IMR-90 (cell line): ENCODE data around the gene FOXP4. TPM values are rescaled to one million over a fixed set of nuclear protein-coding genes. Genes with fewer than 3 reads are reported as not detected.

Source experiments
- ATAC-seq: fragments of 200-7000 bp; cut with Tn5 transposase; 2 replicates; pipeline ENCODE4 v1.9.1; 2020; ENCODE audit warnings: low read depth, mild to moderate bottlenecking, moderate library complexity
- BruUV-seq: library from RNA; stranded (reverse); fragments of 400-500 nt; replicated peaks from 2 replicates; lab custom pipeline; 2021; lab: Mats Ljungman, UMichigan
- CTCF ChIA-PET: fragments of 300-600 bp; formaldehyde crosslinking; extraction: SDS; loops from one replicate; lab custom pipeline; 2021; ENCODE audit warnings: antibody characterized with exemption; lab: Yijun Ruan, JAX
- POLR2A ChIA-PET: fragments of 300-600 bp; sonication (Branson Sonifier 250); formaldehyde crosslinking; loops from one replicate; lab custom pipeline; 2022; ENCODE audit warnings: antibody characterized with exemption; ENCODE audit not compliant: unreplicated experiment; lab: Charles Lee
- DNase-seq: peaks from one replicate; pipeline ENCODE4 v3.0.0; 2013
- H2AFZ ChIP-seq: replicated peaks from 2 replicates; pipeline ENCODE3; 2013; ENCODE audit warnings: low read length, mild to moderate bottlenecking; ENCODE audit not compliant: poor library complexity
- H2AK5ac ChIP-seq: 2 replicates; pipeline ENCODE4 v1.6.1; 2013; ENCODE audit warnings: low read depth, low read length, inconsistent platforms
- H2AK9ac ChIP-seq: replicated peaks from 2 replicates; pipeline ENCODE3; 2013; ENCODE audit warnings: mild to moderate bottlenecking, low read depth, low read length, moderate library complexity; ENCODE audit not compliant: poor library complexity
- H2BK120ac ChIP-seq: 2 replicates; pipeline ENCODE4 v1.6.1; 2013; ENCODE audit warnings: low read depth, low read length, inconsistent platforms
- H2BK15ac ChIP-seq: 3 replicates; pipeline ENCODE4 v1.6.1; 2013; ENCODE audit warnings: low read depth, low read length, inconsistent platforms
- H2BK20ac ChIP-seq: 2 replicates; pipeline ENCODE4 v1.6.1; 2013; ENCODE audit warnings: low read depth, mild to moderate bottlenecking, inconsistent platforms, low read length, moderate library complexity
- H2BK5ac ChIP-seq: 2 replicates; pipeline ENCODE4 v1.6.1; 2013; ENCODE audit warnings: mild to moderate bottlenecking, low read depth, low read length, inconsistent platforms; ENCODE audit not compliant: poor library complexity, severe bottlenecking
- H3K14ac ChIP-seq: replicated peaks from 2 replicates; pipeline ENCODE4 v1.6.1; 2013; ENCODE audit warnings: low read depth, low read length, inconsistent platforms
- H3K18ac ChIP-seq: 2 replicates; pipeline ENCODE4 v1.6.1; 2013; ENCODE audit warnings: low read depth, low read length, control low read depth
- H3K23ac ChIP-seq: 2 replicates; pipeline ENCODE4 v1.6.1; 2013; ENCODE audit warnings: low read depth, low read length, inconsistent platforms
- H3K27ac ChIP-seq: 2 replicates; pipeline ENCODE4 v1.5.1; 2013; ENCODE audit warnings: mild to moderate bottlenecking, control low read depth, low read length; ENCODE audit not compliant: insufficient read depth
- H3K27me3 ChIP-seq: 2 replicates; pipeline ENCODE4 v1.6.1; 2013; ENCODE audit warnings: low read length; ENCODE audit not compliant: control insufficient read depth, insufficient read depth
- H3K36me3 ChIP-seq: 2 replicates; pipeline ENCODE4 v1.6.1; 2013; ENCODE audit warnings: low read length, mixed read lengths; ENCODE audit not compliant: control insufficient read depth, insufficient read depth
- H3K4ac ChIP-seq: 2 replicates; pipeline ENCODE4 v1.6.1; 2013; ENCODE audit warnings: low read depth, low read length, inconsistent platforms
- H3K4me1 ChIP-seq: 2 replicates; pipeline ENCODE4 v1.6.1; 2013; ENCODE audit warnings: low read length, mixed read lengths; ENCODE audit not compliant: control insufficient read depth, insufficient read depth
- H3K4me2 ChIP-seq: 2 replicates; pipeline ENCODE4 v1.6.1; 2013; ENCODE audit warnings: low read depth, mild to moderate bottlenecking, control low read depth, low read length, moderate library complexity
- H3K4me3 ChIP-seq: 2 replicates; pipeline ENCODE4 v1.5.1; 2013; ENCODE audit warnings: low read depth, mild to moderate bottlenecking, control low read depth, low read length, moderate library complexity; ENCODE audit not compliant: insufficient read depth
- H3K56ac ChIP-seq: 2 replicates; pipeline ENCODE4 v1.6.1; 2013; ENCODE audit warnings: low read length, inconsistent platforms; ENCODE audit not compliant: insufficient read depth; ENCODE audit errors: extremely low read depth
- H3K79me1 ChIP-seq, 2 experiments: 2 replicates each; pipeline ENCODE4 v1.6.1; 2013; ENCODE audit warnings: low read length in 2 of 2, inconsistent platforms in 1 of 2, low read depth in 1 of 2
- H3K9ac ChIP-seq: 2 replicates; pipeline ENCODE4 v1.6.1; 2013; ENCODE audit warnings: low read depth, low read length, control low read depth
- H3K9me1 ChIP-seq: 2 replicates; pipeline ENCODE4 v1.6.1; 2013; ENCODE audit warnings: low read length, inconsistent platforms; ENCODE audit not compliant: insufficient read depth
- H3K9me3 ChIP-seq: 2 replicates; pipeline ENCODE4 v1.6.1; 2013; ENCODE audit warnings: low read length; ENCODE audit not compliant: control insufficient read depth, insufficient read depth
- H4K20me1 ChIP-seq: 2 replicates; pipeline ENCODE4 v1.6.1; 2013; ENCODE audit warnings: low read length, inconsistent platforms; ENCODE audit not compliant: insufficient read depth
- H4K5ac ChIP-seq: 2 replicates; pipeline ENCODE4 v1.6.1; 2013; ENCODE audit warnings: mild to moderate bottlenecking, low read depth, low read length, control low read depth
- H4K8ac ChIP-seq, 2 experiments: 2 replicates each; pipeline ENCODE4 v1.6.1; 2013; ENCODE audit warnings: low read depth in 2 of 2, low read length in 2 of 2, control low read depth in 1 of 2, inconsistent platforms in 1 of 2
- H4K91ac ChIP-seq: 2 replicates; pipeline ENCODE4 v1.6.1; 2013; ENCODE audit warnings: low read depth, low read length, inconsistent platforms; ENCODE audit not compliant: insufficient read depth
- BHLHE40 ChIP-seq: fragments of 150-350 bp; IDR thresholded peaks from 2 replicates; pipeline ENCODE4 v1.6.1; 2016; ENCODE audit warnings: mild to moderate bottlenecking, low read depth, low read length
- FOS ChIP-seq: fragments of 150-350 bp; IDR thresholded peaks from 2 replicates; pipeline ENCODE4 v1.6.1; 2016; ENCODE audit warnings: low read depth, low read length
- MAZ ChIP-seq: IDR thresholded peaks from 2 replicates; pipeline ENCODE4 v1.6.1; 2012; ENCODE audit warnings: low read depth, mild to moderate bottlenecking, low read length, improper control_type of control experiment, moderate library complexity, borderline replicate concordance
- WGBS, 2 experiments: methylation state at CpG; one replicate each; pipeline versions ENCODE4 v1.1.5 to v1.1.7; 2013; ENCODE audit warnings: missing lambda C conversion rate in 2 of 2; ENCODE audit not compliant: insufficient read length in 1 of 2; ENCODE audit errors: extremely low coverage in 2 of 2; 5-methylcytosine and 5-hydroxymethylcytosine counted together
- dilution Hi-C: fragments of 300-500 bp; cut with HindIII; formaldehyde crosslinking; loops from one replicate; pipeline ENCODE4 v1.14.3; 2018; ENCODE audit warnings: low sequenced_read_pairs; ENCODE audit not compliant: unreplicated experiment
- in situ Hi-C: fragments of 300-500 bp; cut with MboI; formaldehyde crosslinking; loops from 3 replicates; pipeline ENCODE4 v1.14.3; 2019; ENCODE audit warnings: low sequenced_read_pairs, inconsistent platforms, mixed read lengths
- intact Hi-C: fragments of 100-400 bp; cut with micrococcal nuclease; formaldehyde crosslinking; loops from 2 replicates; pipeline ENCODE4 v1.10.0; 2022
- polyA plus RNA-seq, 3 experiments: library from polyadenylated mRNA; depleted of rRNA; stranded (reverse); fragments of >200 nt; gene quantifications; 2 replicates each; pipeline ENCODE4 v1.2.3, GENCODE V29; 2012; ENCODE audit warnings: low replicate concordance in 1 of 3
- total RNA-seq: library from RNA; depleted of rRNA; stranded (reverse); fragments of >200 nt; gene quantifications from 2 replicates; pipeline ENCODE4 v1.2.3, GENCODE V29; 2012
- TF ChIP-seq, protein P1 (sequence below): fragments of 150-350 bp; IDR thresholded peaks from 2 replicates; pipeline ENCODE4 v1.6.1; 2016; ENCODE audit warnings: low read depth, mild to moderate bottlenecking, low read length, moderate library complexity, borderline replicate concordance

Gene FOXP4
- total and polyA plus RNA-seq, 2 of the 4 experiments (the other 2 are of a cell fraction), result 0.72 to 9.5 TPM

DNA sequence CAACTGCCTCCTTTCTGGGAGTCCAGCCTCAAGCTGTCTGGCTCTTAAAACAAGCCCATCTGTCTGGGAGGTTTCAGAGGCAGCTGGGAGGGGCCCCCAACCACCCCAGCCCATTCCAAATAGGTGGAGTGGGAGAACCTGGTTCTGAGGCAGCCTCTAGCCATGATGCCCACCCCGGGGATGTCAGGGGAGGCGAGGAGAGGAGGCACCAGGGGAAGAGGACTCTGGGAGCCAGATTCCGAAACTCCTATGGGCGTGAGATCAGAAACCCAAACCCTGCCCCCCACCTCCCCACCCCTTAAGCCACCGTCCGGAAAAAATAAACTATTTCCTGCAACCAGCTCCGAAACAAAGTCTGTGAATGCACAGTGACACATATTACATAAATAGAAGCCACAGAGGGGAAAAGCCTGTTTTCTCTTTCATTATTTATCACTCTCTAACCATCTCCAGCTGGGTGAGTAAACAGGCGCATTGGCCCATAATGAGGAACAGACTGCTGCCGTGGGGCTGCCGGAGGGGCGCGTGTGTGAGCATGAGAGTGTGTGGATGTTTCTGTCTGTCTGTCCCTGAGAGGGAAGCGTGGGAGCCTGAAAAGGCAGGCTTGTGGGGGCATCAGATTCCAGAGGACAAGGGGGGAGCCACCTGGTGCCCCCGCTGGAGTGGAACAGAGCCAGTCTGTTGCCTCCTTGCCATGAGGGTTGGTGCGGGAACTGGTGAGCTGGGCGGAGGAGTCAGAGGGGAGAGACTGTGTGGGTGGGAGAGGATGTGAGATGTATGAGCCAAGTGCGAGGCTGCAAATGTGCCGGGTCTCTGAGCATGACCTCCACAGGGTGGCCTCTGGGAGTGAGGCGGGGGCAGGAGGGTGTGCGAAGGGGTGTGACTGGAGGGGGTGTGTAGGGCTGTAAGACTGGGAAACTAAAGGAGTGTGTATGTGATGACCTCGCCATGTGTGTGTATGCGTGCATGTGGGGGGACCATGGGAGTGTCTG lies 14.3 kb upstream of the FOXP4 start:
- no peak overlapping the region for H3K27ac ChIP-seq
- ChIA-PET CTCF (interaction anchor here (0.5 to 1.3 kb wide), 2 partner anchors 11 to 48 kb away, joined by 4 read pairs; no protein-coding TSS in a partner anchor), POLR2A (no interaction called here)
- peak; percentile 75 for ATAC-seq
- no peak overlapping the region for H3K4me3 ChIP-seq
- H2AK5ac ChIP-seq, result no peak overlapping the region
- H3K56ac ChIP-seq, result no peak overlapping the region
- H3K9me3 ChIP-seq, result no peaks in the 10 kb centered on the region
- H2BK5ac ChIP-seq, result no peak overlapping the region
- H2BK120ac ChIP-seq, result no peak overlapping the region
- no peak overlapping the region for H3K23ac ChIP-seq
- no peaks in the 10 kb centered on the region for H3K79me1 ChIP-seq
- peak overlapping the region; percentile 22 for H2AK9ac ChIP-seq
- dilution Hi-C loops, result no loop called here
- in situ Hi-C loops, result no loop called here
- H2BK15ac ChIP-seq, result no peak overlapping the region
- no peak overlapping the region for H3K18ac ChIP-seq
- WGBS, 2 experiments, result 15% methylated on average over 6 of the region's 22 CpGs; no CpG with 5 or more reads in 1 of the 2 experiments
- H3K4me2 ChIP-seq, result peak overlapping the region; percentile 20; the same call in 1 of the 2 replicates
- no peak overlapping the region for H3K9ac ChIP-seq
- no peak overlapping the region for H4K91ac ChIP-seq
- peak; percentile 26; the same call in 1 of the 2 replicates for TF ChIP-seq BHLHE40
- TF ChIP-seq, protein P1, sequence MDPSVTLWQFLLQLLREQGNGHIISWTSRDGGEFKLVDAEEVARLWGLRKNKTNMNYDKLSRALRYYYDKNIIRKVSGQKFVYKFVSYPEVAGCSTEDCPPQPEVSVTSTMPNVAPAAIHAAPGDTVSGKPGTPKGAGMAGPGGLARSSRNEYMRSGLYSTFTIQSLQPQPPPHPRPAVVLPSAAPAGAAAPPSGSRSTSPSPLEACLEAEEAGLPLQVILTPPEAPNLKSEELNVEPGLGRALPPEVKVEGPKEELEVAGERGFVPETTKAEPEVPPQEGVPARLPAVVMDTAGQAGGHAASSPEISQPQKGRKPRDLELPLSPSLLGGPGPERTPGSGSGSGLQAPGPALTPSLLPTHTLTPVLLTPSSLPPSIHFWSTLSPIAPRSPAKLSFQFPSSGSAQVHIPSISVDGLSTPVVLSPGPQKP, result no peak
- TF ChIP-seq MAZ, result no peak
- peak; percentile 14; the same call in 1 of the 2 replicates for TF ChIP-seq FOS
- BruUV-seq, result no TSS peak
- H2AFZ ChIP-seq, result peak overlapping the region; percentile 46
- no peak overlapping the region for H2BK20ac ChIP-seq
- H3K36me3 ChIP-seq, result no peaks in the 10 kb centered on the region
- H3K9me1 ChIP-seq, result no peaks in the 10 kb centered on the region
- intact Hi-C loops, result no loop called here
- H4K8ac ChIP-seq, result no peak overlapping the region
- H3K27me3 ChIP-seq, result peaks cover 65% of the 10 kb centered on the region
- DNase-seq, result peak; percentile 67
- peaks cover 6% of the 10 kb centered on the region; the same call in 1 of the 2 replicates for H3K4me1 ChIP-seq
- no peak overlapping the region for H4K5ac ChIP-seq
- no peak overlapping the region for H3K4ac ChIP-seq
- no peaks in the 10 kb centered on the region; the same call in 1 of the 2 replicates for H4K20me1 ChIP-seq
- H3K14ac ChIP-seq, result no peak overlapping the region
